Measurements from ENCODE around the gene TNFSF11.
A peak's percentile ranks its signal among the peaks of the same experiment; 100 is the strongest.
"Not testable (repeated sequence)": the region's sequence is repeated elsewhere in the genome, so short reads cannot be mapped to it uniquely, and the experiment has no call there.

The TNFSF11 gene, protein sequence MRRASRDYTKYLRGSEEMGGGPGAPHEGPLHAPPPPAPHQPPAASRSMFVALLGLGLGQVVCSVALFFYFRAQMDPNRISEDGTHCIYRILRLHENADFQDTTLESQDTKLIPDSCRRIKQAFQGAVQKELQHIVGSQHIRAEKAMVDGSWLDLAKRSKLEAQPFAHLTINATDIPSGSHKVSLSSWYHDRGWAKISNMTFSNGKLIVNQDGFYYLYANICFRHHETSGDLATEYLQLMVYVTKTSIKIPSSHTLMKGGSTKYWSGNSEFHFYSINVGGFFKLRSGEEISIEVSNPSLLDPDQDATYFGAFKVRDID

DNA sequence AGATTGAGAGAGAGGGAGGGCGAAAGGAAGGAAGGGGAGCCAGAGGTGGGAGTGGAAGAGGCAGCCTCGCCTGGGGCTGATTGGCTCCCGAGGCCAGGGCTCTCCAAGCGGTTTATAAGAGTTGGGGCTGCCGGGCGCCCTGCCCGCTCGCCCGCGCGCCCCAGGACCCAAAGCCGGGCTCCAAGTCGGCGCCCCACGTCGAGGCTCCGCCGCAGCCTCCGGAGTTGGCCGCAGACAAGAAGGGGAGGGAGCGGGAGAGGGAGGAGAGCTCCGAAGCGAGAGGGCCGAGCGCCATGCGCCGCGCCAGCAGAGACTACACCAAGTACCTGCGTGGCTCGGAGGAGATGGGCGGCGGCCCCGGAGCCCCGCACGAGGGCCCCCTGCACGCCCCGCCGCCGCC lies at the start of gene TNFSF11:
Gene TNFSF11, plus strand, starts transcription at position 142 of the 400 bp plus-strand sequence. Its CDS starts 152 bp downstream, at position 294.
- DNase-seq = peak in 1 of 2 experiments; percentile 53

DNA sequence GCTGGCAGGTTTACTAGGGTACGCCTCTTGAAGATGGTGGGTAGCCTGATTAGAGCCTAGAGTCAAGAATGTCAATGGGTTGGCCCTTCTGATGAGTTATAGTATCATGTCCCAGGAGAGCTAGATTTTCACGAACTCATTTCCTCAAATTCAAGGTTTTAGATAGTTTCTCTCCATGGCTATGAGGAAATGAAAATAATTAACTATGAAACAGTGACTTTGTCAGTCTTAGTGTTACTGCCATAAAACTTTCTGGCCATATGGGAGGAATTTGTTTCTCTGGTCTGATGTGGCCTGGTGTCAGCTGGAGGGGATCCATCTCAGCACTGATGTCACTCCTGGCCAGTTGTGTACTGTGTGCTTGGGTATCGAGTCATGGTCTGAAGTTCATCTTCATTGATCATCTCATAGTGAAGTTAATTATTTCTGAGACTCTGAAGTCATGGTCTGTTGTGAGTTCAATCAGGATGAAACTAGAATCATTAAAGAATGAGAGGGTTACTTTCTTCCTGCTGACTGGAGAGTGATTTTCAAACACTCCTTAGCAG lies 49.4 kb upstream of the TNFSF11 start:
- DNase-seq = no peak

DNA sequence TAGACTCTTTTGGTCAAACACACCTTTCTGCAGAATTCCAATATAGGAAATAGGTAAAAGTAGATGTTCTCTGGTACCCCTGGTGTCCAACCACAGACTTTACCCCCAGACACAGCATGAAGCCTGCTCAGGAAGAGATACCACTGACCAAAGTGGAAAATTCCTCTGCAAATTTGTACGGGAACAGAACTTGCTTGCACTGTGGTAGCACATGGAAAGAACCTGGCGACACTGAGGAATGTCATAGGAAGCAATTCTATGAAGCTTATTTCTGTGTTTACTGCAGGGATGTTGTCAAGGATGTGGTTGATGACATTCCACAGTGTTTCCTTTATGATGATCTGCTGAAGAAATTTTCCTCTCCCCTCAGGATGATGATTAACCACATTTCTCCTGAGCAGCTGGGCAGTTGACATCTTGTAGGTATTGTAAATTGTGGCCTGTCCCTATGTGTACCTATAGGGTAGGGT lies 48.9 kb upstream of the TNFSF11 start:
- no peak for DNase-seq

DNA sequence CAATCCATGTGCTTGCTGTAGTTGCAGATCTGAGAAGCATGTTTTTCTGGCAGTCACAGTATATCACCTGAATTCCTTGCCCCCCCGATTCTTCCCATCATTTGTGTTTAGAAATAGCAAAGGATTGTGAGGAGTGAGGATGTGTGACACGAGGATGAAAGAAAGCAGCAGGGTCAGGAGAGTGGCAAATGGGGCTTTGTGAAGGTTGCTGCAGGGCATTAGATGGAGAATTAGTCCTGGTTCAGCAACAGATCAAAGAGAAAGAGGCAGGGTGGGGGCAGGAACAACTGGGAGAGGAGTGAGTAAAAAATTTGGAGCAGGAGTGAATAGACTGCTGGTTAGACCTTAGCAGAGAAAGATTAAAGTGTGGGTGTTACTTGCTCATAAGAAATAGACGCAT lies 47.7 kb upstream of the TNFSF11 start:
- DNase-seq = no peak

DNA sequence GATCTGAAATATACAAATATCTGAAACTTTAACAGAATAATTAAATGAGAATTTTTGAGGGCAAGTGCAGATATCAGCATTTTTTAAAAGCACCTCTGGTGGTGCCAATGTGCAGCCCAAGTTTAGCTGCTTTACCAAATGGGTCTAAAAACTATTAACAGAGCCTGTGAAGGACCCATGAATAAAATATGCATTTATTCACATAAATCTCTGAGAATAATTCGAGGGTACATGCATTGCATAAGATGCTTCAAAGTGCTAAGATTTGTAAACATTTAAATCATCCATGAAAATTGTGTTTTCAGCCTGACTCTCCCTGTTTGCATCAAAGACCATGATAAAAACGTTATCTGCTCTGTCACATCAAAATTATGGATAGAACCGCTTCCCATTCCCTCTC lies 47.1 kb upstream of the TNFSF11 start:
- DNase-seq = no peak

DNA sequence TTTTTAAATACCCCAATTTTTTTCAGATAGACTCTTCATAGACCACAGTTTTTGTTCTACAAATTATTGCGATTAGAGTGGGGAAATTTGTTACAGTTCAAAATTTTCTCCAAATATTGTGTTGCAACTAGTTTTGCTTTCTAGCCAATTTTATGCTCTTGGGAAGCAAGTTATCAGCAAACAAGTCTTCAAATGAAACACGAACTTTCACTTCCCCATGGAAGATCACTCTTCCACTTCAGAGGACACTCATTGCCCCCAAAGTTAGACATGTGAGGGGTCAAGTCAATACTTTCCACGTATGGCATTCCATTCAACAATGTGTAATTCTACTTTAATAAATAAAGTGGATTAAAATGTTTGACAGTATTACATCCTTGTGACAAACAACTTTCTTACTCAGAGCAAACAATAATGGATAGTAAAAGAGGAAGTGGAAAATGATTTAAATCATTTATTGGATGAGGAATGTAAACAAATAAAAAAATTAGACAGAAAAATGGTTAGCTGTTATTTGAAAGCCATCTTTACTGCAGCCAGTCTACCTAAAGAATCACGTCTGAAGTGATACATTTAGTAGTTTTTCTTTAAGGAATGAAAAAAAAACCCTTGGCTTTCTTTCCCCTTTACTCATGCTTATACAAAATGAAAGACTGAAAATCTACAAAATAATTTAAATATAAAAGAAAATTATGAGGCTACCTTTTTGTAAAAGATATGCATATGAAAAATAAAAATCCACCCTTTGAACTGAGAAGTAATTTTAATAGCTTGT lies 41.2 kb upstream of the TNFSF11 start:
- no peak for DNase-seq

DNA sequence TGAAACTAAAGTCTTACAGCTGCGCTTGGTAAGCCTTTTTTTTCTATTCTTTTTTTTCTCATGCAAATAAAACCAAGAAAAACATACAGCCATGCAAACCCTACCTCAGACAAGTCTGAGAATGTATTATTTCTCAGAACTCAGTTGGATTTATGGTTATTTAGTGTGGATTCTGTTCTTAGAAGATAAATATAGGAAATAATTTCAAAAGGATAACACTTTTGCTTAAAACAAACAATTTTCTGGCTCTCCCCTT lies 40.7 kb upstream of the TNFSF11 start:
- DNase-seq = peak in 1 of 2 experiments; percentile 38

DNA sequence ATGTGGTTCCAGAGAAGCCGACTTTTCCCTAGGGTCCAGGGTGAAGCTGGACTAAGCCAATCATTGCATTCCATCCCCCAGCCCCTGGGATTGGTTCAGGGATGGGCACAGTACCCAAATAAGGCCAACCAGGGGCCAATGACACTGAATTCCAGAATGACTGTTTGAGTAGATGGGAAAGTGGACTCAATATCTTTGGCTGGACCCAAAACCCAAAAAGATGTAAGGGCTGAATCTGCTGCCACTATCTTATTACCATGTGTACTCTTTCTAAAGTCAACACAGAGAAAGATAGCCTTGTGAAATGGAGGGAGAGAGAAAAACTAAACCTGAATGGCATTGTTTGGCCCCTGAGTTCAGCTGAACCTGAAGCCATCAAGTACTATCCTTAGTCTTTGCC lies 39.2 kb upstream of the TNFSF11 start:
- no peak for DNase-seq

DNA sequence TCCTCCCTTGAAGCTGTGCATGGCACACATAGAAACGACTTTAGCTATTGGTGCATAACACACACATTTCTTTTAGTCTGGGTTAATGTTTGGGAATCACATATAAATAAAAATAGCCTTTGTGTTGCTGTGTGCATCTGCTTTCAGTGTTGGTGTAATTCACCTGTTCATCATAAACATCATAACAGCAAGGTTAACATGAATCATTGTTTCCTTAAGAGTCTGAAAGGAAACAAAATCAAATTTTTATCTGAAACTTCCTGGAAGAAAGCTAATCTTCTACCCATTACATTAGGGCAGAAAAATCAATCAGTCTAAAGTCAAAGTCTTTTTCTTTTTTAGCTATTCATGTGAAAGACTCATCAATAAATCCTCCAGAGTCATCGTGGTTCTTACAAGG lies 35.0 kb upstream of the TNFSF11 start:
- DNase-seq = no peak

DNA sequence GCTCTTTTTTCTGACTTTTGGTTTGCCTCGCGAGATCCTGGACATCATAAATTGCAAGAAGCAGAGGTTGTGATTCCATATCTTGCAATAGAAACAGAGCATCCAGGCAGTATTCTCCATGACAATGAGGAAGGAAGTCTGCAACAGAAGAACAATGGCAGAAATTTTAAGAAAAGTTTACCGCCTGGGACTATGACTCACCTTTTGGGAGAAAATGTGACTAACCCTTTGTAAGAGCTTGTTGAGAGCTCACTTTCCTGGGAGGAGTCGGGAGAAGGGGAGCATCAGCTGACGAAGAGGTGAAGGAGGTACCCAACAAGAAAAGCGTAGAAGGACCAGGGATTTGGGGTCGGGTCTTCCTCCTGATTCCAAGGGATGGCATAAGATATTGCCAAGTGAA lies 34.3 kb upstream of the TNFSF11 start:
- no peak for DNase-seq

DNA sequence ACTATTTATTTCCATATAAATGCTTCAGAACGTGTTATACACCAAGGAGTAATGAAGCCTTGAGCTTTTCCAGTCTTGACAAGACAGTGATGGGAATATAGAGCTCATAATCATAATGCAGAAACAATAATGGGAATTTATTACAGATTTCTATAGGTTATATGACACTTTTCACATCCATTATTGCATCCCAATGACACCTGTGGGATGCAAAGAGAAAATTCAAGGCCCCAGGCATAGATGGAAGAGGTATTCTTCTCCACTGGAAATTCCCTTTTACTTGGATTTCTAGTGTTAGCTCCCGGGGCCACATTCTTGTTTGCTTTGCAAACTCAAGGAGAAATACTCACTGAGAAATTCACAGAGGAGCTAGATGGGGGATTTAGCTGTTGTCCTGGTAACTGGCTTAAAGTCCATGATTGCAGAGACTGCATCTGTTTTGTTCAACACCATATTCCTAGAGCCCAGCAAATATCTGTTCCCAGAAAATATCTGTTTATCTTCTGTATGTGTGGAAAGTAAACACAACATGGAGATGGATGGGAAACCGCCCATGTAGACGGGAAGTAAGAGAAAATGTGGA lies 30.6 kb upstream of the TNFSF11 start:
- no peak for DNase-seq

DNA sequence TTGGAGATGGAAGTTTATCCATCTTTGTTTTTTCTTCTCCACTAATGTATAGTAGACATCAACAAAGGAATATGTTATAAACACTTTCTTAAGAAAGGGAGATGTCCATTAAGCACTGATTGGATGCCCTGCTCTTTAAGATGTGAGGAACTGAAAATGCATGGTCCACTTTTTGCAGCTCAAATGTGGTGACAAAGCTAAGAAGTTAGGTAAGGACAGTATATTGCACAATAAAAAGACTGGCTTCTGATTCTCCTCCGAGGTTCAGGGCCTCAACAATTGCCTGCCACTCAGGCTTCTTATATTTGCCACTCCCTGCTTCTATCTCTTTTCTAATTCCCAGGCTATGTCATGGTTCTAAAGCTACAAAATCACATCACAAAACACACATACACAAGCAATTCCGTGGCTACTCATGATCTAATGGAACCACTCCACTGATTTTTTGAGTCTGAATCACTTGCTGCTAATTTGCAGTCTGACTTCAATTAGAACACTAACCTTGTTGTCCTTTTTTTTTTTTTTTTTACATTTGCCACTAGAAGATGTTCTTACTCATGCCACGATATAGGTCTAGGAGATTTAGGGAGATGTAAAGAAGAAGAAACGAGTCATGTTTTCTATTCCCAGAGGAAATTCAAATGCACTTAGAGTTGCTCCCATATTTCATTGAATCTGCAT lies 29.6 kb upstream of the TNFSF11 start:
- no peak for DNase-seq

DNA sequence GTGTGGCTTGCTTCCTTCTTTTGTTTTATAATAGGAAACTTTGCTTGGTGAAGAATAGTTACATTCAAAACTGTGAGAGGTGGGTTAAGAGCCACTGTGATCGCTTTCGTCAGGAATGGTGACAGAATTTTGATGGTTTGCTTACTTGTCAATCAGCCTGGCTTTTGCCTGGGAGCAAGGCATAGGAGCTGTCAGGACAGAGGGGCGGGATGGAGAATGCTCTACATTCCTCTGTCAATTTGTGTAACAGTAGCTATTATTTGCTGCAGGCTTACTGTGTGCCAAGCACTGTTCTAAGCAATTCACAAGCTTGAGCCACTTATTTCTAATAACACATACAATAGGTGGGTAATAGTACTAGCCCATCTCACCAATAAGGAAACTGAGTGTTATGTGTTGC lies 28.1 kb upstream of the TNFSF11 start:
- no peak for DNase-seq

DNA sequence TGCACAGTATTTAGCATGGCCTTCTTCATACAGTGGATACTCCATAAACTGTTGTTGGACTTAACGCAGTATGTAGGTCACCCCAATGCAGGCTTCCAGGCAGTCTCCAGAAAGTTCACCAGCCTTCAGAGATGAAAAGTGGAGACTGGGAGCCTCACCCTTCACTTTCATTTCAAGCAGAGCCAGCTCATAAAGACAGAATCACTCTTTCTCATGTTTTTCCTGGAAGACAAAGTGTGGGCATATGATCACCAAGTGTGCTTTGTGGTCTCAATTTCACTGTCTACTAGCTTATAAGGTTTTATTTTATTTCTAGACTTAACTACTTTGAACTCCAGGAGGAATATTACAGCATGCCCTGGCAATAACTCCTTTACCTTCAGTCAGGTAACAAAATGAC lies 26.3 kb upstream of the TNFSF11 start:
- DNase-seq = no peak

DNA sequence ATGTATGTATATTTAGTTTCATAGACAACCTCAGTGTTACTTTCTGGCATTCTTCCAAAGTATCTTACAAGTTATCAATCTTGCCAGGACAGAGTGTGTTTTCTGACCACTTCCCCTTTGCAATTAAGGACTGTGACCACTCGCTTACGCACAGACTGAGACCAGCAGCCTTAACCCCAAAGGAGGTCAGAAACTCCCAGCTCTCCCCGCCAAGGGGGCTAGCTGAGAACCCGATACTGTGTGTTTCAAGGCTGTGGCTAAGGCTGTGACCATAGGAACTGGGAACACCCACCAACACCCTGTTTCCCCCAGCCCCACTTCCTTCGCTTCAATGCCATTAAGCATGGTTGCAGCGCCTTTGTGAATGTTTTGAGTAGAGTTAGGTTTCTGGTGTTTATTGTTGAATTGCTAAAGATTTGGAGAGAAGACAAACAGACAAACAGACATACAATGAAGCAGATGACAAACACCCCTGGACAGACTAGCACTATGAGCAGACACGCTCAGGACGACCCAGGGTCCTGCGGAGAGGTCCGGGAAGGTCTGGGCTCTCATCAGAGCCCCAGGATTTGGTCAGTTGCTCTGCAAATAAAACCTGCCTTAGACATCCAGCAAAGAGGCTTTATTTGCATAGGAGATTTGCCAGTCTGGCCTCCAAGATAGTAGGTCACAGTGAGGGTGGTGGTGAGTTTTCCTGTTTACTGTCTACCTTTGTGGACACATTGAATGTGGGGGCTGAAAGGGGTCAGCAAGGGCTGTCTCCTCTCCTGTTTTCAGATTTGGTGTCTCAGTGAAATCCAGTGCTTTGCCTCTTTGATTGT lies 25.0 kb upstream of the TNFSF11 start:
- DNase-seq = peak in 1 of 2 experiments; percentile 57

DNA sequence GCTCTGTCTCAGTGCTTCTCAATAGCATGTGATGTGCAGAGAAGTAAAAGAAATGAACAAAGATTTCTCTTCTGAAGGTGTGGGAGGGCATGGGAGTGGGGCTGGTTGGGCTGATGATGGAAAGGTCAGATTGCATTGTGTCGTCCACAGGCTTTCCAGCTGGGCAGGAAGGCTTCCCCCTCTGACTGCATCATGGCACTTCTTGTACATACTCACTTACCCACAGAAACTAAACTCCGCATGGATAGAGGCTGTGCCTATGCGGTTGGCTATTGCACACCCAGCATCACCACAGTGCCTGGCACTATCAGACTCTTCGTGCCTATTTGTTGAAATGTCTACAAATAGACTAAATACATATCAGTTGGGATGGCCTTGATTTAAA lies 24.4 kb upstream of the TNFSF11 start:
- no peak for DNase-seq

DNA sequence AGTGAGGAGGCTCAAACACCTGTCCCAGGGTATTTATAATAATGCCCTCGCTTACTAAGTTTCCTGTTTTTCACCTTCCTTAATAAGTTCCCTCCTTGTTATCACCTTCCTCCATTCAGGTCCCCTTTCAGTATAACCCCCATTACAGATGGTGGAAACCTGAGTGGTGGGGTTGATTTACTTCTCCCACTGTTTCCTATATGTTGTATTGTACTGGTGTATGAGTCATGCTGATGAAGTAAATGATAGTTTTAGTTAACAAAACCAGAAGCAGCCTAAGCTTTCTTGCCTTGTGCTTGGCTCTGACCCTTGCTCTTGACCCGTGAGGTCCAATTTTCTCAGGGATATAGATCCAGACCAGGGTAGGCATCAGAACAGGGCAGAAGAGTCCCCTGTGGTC lies 22.3 kb upstream of the TNFSF11 start:
- DNase-seq = no peak

DNA sequence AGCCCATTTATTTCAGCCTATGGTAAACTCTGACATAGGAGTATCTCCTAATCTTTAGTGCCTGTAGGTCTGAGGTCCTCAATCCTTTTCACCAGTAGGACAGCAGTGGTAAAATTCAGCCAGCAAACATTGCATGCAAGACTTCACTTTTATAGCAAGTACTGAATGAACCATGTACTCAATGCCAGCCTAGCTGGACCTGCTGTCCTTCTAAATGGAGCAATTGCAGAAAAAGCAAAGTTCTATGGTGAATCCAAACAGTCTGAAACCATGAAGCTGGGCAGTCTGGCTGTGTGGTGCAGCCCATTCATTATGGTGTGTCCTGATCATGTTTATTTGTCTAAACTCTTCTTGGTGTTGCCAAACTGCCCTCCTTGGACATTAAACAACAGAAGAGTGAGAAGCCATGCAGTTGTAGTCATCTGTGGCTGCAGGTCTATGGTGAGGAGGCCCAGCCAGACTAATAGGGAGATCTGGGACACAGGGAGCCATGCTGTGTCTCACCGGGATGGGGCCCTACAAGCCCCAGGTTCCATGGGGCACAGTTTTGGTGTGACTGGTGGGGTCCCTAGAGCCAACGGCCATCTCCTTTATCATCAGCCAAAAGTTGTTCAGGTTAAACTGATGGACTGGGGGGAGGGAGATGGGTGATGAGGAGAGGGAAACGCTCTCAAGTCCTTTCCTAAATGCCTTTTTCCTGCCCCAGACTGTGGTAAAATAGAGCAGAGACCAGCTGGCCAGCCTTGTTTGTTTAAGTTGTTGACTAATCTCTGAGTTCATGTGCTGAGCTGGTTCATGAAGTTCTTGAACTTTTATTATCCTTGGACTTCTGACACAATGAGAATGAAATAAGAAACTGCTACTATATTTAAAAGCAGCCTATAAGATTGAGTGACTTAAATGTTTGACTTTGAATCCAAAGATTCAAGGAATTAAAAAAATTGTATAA lies 20.6 kb upstream of the TNFSF11 start:
- no peak for DNase-seq

DNA sequence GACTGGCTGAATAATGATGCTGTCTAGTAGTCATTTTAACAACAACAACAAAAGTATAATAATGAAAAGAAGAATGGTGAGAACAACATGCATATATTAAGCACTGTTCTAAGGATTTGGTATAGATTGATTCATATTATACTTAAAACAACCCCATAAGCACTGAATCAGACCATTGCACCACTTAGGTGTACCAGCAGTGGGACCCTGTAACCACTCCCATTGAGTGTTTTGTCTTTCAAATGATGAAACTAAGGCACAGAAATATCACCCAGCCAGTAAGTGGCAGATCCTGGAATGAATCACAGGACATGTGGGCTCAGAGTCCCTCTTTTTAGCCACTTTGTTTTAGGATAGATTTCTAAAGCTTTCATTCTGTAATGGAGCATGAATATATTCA lies 14.9 kb upstream of the TNFSF11 start:
- no peak for DNase-seq

DNA sequence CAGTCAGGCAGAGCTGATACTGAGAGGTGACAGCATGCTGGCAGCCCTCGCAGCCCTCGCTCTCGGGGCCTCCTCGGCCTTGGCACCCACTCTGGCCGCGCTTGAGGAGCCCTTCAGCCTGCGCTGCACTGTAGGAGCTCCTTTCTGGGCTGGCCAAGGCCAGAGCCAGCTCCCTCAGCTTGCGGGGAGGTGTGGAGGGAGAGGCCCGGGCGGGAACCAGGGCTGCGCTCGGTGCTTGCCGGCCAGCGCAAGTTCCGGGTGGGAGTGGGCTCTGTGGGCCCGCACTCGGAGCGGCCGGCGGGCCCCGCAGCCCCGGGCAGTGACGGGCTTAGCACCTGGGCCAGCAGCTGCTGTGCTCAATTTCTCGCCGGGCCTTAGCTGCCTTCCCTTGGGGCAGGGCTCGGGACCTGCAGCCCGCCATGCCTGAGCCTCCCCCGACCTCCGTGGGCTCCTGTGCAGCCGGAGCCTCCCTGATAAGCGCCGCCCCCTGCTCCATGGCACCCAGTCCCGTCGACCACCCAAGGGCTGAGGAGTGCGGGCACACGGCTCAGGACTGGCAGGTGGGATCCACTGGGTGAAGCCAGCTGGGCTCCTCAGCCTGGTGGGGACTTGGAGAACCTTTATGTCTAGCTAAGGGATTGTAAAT lies 14.3 kb upstream of the TNFSF11 start:
- not testable (repeated sequence) for DNase-seq

DNA sequence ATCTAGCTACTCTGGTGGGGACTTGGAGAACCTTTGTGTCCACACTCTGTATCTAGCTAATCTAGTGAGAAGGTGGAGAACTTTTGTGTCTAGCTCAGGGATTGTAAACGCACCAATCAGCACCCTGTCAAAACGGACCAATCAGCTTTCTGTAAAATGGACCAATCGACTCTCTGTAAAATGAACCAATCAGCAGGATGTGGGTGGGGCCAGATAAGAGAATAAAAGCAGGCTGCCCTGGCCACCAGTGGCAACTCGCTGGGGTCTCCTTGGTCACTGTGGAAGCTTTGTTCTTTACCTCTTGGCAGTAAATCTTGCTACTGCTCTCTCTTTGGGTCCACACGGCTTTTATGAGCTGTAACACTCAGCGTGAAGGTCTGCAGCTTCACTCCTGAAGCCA lies 13.6 kb upstream of the TNFSF11 start:
- DNase-seq = not testable (repeated sequence)
